A549 treated with CpdA at 1 μM for 4 hours (cell line): ENCODE data around the gene PLA2G4B. TPM values are rescaled to one million over a fixed set of nuclear protein-coding genes. Genes with fewer than 3 reads are reported as not detected.

Experiments used
- total RNA-seq: library from RNA; stranded (reverse); fragments of 200-300 nt; extraction: Qiagen RNA extraction; gene quantifications from 5 replicates; pipeline ENCODE4 v1.2.3, GENCODE V29; 2022; ENCODE audit warnings: low read depth

PLA2G4B gene, protein sequence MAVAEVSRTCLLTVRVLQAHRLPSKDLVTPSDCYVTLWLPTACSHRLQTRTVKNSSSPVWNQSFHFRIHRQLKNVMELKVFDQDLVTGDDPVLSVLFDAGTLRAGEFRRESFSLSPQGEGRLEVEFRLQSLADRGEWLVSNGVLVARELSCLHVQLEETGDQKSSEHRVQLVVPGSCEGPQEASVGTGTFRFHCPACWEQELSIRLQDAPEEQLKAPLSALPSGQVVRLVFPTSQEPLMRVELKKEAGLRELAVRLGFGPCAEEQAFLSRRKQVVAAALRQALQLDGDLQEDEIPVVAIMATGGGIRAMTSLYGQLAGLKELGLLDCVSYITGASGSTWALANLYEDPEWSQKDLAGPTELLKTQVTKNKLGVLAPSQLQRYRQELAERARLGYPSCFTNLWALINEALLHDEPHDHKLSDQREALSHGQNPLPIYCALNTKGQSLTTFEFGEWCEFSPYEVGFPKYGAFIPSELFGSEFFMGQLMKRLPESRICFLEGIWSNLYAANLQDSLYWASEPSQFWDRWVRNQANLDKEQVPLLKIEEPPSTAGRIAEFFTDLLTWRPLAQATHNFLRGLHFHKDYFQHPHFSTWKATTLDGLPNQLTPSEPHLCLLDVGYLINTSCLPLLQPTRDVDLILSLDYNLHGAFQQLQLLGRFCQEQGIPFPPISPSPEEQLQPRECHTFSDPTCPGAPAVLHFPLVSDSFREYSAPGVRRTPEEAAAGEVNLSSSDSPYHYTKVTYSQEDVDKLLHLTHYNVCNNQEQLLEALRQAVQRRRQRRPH
- total RNA-seq: 1.4 to 3.3 TPM (median 1.8 TPM) in 5 replicates

DNA sequence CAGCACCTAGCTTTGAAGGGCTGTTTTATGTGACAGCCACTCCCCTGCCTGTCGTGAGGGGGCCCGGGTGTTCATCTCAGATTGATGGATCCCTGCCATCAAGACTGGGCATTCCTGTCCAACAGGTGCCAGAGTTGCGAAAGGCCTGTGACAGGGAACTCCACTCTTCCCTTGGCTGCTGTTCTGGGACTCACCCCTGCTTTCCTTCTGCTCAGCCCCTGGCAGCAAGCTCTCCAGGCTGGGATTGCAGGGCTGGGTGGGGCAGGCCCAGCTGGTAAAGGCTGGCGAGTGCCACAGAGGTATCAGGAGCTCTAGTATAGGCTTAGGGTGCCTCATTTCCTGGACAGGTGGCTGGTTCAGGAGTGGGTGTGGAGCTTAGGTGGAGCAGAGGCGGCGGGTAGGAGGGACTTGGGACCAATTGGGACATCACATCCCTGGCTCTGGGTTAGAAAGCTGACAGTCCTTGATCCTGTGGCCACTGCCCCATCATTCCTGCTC is at the start of gene PLA2G4B:
Gene PLA2G4B (plus strand): TSS at position 448 of the 498 bp plus-strand sequence. CDS start 67 bp downstream, outside the sequence.

DNA sequence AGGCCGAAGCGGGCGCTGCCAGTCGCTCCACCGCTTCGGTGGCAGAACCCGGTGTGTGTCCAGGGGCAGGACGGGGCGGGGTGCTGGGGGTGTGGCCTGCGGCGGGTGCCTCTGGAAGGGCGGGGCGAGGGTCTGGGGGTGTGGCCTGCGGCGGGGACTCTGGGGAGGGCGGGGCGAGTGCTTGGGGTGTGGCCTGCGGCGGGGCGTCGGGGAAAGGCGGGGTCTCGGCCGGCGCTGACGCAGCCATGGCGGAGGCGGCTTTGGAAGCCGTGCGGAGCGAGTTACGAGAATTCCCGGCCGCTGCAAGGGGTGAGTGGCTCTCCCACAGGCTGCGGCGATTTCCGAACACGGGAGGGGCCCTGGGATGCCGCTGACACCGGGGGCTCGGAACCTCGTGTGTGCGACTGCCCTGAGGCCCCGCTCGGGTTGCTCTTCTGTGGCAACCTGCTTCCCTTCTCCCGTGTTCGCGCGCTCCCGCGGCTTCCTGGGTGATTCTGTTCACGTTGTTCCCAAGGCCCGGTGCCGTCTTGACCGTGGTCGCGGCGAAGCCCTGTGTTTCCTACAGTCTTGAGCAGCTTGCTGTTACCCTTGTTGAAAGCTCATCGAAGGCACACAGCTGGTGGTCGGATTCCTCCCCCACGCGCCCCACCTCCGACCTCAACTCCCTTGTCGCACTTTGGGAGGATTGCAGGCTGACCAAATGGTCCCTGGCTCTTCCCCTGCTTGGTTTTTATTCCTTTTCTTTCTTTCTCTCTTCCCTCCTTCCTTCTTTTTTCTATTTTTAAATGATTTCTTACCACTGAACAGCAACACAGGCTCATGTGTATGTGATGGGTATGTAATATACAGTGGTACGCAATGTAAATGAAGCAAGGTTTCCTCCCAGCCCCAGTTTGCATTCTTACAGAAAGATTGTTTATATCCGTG is 10.5 kb upstream of the PLA2G4B start, which contains the start of gene JMJD7:
Gene JMJD7 (plus strand): TSS at position 213 of the 927 bp plus-strand sequence. CDS start 33 bp downstream, at position 246.

DNA sequence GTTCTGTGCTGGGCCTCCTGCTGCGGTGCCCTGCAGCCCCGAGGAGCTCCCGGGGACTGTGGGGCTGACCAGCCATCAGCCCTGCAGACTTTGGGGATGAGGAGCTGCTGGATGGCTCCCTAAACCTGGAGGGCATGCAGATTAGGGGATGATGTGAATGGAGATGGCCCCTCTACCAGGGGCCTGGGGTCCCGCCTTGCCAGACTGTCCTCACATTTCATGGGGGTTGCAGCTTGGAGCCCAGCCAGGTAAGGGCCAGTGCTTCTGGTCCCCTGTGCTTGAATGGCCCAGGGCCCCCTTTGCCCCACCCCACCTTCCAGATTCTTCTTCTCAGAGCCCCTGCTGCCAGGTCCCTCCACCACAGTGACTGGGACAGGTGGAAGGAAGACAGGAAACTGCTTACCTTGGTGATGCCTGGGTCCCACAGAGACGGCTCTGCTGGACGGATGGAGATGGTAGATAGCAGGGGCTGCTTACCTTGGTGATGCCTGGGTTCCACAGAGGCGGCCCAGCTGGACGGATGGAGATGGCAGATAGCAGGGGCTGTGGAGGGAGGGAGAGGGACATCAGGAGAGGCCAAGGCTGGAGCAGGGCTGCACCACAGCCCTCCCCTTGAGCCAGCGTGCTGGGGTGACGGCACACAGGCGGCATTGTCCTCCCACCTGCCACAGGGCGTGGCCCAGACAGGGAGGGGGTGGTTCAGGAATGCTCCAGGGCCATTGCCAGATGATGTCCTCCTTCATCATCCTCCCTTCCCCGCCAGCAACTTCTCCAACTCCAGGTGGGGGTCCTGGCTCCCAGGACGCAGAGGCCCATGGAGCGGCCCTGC is 55.0 kb downstream of the PLA2G4B start, which contains the start of gene SPTBN5:
Gene SPTBN5 (minus strand): TSS at position 632 of the 829 bp plus-strand sequence. CDS start 556 bp downstream, at position 76.

Other genes starting within 250 kb of the PLA2G4B start
- gene MGA, start 178.4 kb upstream of the PLA2G4B start, total RNA-seq: 6.1 to 11.1 TPM (median 6.9 TPM) in 5 replicates
- 2.9 to 5.5 TPM (median 4.5 TPM) in 5 replicates for gene MAPKBP1, start 64.4 kb upstream of the PLA2G4B start, total RNA-seq
- 2.2 to 4.2 TPM (median 3.5 TPM) in 5 replicates for gene JMJD7, start 10.8 kb upstream of the PLA2G4B start, total RNA-seq
- gene SPTBN5, start 55.2 kb downstream of the PLA2G4B start, total RNA-seq: 0.09 to 0.29 TPM (median 0.23 TPM) in 5 replicates
- 9.5 to 12.2 TPM (median 11.1 TPM) in 5 replicates for gene EHD4, start 133.7 kb downstream of the PLA2G4B start, total RNA-seq
- gene PLA2G4E, start 182.2 kb downstream of the PLA2G4B start, total RNA-seq: not detected in 5 replicates